Loucy (cell line): ENCODE measurements around the gene CSAD.

Experiments used
- CTCF ChIP-seq: fragments of 200-600 bp; sonication (generic); conservative IDR thresholded peaks from 2 replicates; pipeline ENCODE4 v1.5.1; 2014; ENCODE audit warnings: mild to moderate bottlenecking, antibody characterized with exemption, low read length
- EZH2phosphoT487 ChIP-seq: fragments of 200-600 bp; IDR thresholded peaks from 2 replicates; pipeline ENCODE4 v1.6.1; 2018; ENCODE audit warnings: antibody characterized with exemption, mild to moderate bottlenecking, moderate library complexity, borderline replicate concordance

- TF ChIP-seq CTCF: no peak
- no peak for TF ChIP-seq EZH2phosphoT487
Measured at GRCh38 chr12:53160000-53160399, 20.7 kb downstream of the CSAD start.
